HG03521 (cell line): ENCODE results near the gene MRPL12.

Source experiments
- ATAC-seq: cut with Tn5 transposase; IDR thresholded peaks from one replicate; pipeline ENCODE4 v1.9.1; 2021; ENCODE audit warnings: mild to moderate bottlenecking, moderate library complexity; ENCODE audit not compliant: unreplicated experiment

The MRPL12 gene

DNA sequence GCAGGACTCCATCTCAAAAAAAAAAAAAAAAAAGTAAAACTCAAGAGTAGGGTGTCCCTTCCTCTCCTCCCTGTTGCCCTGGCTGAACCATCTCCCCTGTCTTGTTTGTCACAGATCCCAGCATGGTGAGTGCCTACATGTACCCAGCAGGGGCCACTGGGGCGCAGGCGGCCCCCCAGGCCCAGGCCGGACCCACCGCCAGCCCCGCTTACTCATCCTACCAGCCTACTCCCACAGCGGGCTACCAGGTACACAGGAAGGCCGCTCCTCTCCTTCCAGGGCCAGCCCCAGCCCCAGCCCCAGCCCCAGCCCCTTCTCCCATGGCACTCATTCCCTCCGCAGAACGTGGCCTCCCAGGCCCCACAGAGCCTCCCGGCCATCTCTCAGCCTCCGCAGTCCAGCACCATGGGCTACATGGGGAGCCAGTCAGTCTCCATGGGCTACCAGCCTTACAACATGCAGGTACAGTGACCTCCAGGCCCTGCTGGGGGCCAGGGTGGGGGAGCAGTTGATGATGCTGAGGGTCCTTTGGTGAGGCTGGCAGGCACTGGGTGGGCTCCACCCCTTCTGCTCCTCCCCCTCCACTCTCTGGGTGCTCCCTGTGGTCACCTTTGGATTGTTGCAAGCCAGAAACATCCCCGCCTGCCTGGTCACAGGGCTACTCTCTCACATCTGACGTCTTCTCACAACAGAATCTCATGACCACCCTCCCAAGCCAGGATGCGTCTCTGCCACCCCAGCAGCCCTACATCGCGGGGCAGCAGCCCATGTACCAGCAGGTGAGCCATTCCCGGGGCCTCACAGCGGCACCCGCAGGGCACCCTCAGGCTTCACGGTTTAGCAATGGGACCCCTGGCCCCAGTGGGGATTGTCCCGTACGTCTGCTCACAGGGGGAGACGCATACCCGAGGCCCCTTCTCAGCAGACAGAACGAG lies 2.5 kb upstream of the MRPL12 start:
- no peak for ATAC-seq

DNA sequence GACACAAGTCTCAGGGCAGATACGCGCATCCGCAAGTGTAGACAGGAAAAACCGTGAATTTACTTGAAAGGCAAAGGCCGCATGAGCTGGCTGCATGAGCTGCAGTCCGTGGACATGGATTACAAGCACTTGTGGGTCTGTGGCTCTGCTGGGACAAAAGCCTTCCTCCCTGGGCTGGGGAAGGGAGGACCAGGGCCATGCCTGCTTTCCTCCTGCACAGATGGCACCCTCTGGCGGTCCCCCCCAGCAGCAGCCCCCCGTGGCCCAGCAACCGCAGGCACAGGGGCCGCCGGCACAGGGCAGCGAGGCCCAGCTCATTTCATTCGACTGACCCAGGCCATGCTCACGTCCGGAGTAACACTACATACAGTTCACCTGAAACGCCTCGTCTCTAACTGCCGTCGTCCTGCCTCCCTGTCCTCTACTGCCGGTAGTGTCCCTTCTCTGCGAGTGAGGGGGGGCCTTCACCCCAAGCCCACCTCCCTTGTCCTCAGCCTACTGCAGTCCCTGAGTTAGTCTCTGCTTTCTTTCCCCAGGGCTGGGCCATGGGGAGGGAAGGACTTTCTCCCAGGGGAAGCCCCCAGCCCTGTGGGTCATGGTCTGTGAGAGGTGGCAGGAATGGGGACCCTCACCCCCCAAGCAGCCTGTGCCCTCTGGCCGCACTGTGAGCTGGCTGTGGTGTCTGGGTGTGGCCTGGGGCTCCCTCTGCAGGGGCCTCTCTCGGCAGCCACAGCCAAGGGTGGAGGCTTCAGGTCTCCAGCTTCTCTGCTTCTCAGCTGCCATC lies 1.7 kb upstream of the MRPL12 start:
- no peak for ATAC-seq

DNA sequence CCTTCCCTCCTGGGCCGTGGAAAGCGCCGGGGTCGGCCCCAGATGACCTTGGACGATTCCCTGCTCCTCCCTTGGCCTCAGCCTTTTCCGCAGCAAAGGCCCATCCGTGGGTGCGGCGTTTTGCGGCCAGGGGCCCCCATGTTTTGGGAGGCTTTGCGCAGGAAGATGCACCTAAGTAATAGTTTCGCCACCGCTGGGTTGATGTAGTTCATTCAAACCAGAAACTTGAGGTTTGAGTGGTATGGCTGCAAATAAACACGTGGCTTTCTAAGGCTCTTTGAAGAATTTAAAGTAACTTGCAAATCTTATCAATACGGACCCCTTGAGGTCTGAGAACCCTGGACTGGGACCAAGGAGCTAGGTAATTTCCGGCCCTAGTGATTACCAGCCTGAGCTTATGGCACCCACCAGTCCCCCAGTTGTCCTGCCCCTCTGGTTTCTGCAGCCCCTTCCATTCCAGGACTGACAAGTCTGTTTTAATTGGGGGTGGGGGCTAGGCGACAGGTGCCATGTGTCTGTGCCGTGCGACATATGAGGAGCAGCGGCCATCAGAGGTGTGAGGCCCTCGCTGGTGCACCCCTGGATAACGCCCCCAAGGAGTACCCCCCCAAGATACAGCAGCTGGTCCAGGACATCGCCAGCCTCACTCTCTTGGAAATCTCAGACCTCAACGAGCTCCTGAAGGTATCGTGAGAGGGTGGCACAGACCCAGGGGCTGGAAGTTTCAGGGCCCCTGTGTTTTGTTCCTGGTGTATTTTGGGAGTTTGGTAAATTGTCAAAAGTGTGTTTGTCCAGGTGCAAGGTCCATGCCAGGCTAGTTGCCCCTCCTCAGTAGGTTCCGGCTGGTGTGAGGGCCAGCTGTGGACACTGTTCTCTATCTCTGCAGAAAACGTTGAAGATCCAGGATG lies 834 bp downstream of the MRPL12 start:
- no peak for ATAC-seq

DNA sequence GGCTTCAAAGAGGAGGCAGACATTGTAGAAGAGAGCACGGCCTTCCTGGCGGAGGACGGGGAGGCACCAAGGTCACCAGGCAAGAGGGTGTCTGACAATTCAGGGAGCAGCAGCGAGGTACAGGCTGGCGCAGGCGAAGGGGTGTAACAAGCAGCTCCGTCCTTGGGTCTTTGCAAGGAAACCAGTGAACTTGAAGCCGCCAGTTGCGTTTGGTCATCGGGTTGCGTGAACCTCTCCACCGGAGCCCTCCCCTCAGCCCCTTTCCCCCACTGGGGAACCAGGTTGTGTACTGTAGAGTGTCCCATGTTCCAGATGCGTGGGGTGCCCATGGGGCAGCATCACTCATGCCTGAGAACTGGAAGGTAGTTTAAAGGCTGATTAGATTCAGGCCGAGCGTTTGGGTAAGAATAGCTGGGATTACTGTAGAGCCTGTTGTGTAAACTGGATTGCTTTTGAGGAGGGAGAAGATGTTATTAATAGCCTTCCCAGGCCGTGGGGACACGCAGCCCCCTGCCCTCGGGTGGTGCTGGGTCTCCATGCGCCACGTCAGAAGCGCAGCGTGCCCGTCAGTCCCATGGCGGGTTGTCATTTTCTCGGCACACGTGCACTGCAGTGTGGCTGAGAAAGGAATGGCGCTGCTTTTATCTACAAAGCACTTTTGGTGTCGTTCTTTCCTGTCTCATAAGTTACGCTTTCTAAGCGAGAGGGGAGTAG lies 2.5 kb downstream of the MRPL12 start:
- ATAC-seq = no peak

DNA sequence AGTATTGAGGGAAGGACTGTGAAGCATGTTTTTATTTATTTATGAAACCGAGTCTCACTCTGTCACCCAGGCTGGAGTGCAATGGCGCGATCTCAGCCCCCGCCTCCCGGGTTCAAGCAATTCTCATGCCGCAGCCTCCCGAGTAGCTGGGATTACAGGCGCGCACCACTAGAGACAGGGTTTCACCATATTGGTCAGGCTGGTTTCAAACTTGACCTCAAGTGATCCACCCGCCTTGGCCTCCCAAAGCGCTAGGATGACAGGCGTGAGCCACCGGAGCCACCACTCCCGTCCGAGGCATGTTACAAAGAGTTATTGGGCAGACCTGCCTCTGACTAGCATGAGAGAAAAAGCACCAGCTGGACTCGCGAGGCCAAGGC lies 3.1 kb downstream of the MRPL12 start:
- no peak for ATAC-seq

DNA sequence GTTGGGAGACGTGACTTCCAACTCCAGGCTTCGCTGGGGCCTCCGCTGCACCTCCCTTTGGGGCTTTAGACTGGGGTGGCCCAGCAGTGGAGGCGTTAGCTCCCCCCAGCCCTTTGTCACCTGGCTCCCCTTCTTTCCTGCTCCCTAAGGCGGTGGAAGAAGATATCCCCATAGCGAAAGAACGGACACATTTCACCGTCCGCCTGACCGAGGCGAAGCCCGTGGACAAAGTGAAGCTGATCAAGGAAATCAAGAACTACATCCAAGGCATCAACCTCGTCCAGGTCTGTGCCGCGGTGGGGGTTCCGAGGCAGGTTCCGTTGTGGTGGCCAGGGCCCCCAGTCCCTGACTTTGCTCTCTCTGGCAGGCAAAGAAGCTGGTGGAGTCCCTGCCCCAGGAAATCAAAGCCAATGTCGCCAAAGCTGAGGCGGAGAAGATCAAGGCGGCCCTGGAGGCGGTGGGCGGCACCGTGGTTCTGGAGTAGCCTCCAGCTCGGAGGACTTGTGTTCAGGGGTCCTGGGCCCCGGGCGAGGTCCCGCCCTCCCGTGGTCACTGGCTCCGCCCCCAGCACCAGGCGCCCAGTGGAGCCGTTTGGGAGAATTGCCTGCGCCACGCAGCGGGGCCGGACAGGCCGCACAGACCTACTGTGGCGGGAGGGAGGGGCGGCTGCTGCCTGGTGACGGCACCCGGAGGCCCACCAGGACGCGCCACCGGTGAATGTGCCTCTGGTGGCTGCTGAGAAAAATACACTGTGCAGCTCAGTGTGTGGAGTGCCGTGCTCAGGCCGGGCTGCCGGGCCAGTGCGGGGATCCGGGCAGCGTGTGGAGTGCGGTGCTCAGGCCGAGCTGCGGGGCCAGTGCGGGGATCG lies 3.8 kb downstream of the MRPL12 start:
- no peak for ATAC-seq

DNA sequence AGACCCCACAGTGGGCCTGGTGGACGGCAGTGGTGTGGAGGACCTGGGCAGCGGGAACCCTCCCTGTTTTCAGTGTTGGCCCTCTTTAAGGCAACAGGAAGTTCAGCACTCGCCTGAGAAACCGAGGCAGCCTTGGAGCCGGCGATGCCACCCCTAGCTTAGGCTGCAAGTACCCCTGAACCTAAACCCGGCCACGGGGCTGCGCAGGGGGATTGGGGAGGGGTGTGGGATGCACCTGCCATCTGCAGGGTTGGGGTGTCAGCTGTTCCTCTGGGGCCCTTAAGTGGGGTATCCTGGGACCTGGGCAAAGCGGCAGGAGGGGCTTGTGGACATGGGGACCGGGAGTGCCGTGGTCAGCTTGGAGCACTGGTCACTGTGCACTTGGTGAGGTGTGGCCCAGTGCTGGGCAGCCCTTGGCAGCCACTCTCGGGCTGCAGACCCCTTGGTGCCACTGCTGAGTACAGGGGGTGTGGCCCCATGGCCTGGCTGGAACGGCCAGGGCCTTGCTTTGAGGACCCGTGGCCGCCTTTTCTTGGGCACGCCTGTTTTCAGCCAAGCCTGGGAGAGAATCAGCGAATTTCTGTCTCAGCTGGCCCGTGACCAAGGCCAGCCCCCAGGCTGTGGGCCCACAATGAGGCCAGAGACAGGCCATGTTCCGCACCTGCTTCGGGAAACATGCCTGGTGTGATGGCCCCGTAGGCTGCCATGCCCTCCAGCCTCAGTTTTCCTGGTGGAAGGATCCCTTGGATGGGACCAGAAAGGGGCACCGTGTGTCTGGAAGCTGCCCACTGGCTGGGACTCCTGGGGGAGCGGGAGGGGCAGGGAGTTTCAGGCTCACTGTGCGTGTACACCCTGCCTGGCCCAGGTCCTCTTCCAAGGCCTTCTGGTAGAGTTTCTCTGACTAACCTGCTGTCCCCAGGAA lies 4.8 kb downstream of the MRPL12 start:
- no peak for ATAC-seq

DNA sequence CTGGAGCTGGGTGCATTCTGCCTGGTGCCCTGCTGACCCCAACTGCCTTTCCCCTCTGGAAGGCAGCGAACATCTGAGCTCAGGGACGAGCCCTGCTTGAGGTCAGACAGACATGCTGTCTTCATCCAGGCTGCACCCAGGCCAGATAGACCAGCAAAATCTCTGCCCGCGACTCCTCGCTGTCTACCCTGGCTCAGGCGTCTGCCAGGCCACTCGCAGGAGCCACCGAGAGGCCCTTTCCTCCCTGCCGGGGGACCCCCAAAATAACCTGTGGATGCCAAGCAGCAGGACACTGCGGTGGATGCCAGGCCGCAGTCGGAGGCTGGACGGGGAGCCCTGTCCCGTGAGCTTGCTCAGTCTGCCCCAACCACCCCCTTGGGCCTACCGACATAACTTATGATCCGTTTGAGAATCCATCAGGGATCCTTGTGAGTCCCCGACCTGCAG lies 5.6 kb downstream of the MRPL12 start:
- ATAC-seq = no peak

DNA sequence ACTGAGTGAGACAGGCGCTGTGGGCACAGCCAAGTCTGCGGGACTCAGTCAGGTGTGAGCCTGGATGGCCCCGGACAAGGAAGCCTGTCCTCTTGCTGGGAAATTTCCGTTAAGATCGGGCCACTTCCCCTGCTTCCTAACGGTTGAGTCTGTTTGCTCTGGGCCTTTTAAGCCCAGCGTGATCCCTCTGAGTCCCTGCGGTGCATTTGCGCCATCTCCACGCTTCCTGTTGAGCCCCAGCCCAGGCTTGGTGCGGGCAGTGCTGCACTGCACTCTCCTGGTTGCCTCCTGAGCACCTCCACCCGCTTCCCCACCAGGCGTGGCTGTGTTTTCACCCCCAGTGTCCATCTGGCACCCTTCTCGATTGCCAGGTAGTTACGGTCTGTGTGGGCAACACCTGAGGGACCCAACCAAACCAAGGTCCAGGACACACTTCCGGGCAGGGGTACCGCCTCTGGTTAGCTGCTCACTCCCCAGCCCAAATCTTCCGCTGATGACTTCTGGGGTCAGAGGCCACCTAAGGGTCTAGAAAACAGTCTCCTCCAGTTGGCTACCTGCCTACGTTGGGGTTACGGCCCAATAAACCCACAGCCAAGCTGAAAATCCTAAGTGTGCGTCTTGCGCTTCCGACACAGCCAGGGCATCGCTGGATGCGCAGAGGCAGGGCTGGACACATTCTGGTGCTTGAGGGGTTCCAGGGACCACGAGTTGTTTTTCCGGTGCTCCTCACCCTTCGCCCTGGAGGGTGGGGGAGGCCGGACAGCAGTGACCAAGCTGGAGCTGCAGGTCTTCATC lies 7.5 kb downstream of the MRPL12 start:
- no peak for ATAC-seq

DNA sequence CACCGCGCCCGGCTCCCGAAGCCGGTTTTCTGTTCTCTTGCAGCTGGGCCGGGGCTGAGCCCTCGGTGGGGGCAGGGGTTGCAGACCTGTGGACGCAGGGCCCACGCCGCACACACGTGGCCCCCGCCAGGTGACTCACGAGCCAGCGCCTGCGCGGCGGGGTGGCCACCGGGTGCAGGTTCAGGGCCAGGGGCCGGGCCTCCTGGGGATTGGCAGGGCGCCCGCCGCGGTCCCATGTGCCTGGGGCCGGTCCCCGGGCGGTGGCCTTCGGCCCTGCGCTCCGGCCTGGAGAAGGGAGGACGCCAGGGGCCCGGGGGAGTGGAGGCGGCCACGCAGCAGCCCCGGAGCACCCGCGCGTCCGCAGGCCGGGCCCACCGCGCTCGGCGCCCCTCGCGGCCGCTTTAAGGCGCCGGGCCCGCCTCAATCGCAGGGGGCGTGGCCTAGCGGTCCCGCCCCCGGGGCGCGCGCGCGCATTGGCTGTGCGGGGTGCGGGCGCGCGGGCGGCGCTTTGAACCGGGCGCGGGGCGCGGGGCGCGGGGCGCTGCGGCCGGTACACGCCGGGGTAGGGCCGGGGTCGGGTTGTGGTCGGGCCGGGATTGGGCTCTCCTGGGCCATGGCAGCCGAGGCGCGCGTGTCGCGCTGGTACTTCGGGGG lies 8.8 kb downstream of the MRPL12 start, which contains the start of gene SLC25A10:
Gene SLC25A10, plus strand, starts transcription at position 471 of the 654 bp plus-strand sequence. Its CDS starts 143 bp downstream, at position 614.
- peak; percentile 68 for ATAC-seq

DNA sequence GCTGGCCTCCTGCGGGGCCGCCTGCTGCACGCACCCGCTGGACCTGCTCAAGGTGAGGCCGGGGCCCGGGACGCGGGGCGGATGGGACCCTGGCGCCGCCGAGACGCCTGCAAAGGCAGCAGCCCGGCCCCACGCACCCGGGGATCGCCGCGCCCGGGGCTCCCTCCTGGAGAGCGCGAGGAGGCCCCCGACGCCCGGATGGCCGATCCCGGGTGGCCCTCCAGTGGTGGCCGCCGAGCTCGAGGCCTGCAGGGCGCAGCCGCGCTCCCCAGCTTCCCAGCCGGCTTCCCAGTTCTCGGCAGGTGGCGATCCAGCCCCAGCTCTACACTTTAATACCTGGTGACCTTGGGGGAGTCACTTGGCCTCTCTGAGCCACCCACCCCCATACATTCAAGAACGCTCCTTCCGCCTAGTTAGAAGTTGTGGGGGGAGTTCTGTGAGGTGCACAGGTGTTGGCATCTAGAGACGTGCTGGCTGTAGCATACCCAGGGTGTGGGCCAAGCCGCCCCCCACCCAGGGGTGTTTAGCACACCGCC lies 9.4 kb downstream of the MRPL12 start:
- no peak for ATAC-seq

DNA sequence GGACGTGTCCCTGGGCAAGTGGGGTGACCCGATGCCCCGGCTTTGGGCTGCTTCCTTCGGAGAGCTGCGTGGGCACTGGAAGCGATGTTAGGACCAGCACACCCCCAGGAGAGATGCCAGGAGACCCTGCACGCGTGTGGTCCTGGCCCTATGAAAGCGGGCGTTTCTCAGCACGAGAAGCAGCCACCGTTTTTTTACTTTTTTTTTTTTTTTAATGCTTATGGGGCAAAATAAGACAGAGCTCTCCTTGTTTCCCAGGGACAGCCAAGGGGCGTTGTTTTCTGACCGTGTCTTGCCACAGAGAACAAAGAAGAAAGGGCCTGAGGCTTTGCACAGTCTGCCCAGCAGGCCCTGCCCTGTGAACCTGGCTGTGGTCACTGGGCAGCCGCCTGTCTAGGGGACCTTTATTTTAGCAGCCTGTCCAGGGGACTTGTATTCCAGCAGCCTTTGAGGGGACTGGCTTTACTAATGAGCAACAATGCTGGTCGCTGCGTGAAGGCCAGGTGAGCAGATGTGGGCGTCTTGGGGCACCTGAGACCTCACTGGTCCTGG lies 9.9 kb downstream of the MRPL12 start:
- no peak for ATAC-seq

DNA sequence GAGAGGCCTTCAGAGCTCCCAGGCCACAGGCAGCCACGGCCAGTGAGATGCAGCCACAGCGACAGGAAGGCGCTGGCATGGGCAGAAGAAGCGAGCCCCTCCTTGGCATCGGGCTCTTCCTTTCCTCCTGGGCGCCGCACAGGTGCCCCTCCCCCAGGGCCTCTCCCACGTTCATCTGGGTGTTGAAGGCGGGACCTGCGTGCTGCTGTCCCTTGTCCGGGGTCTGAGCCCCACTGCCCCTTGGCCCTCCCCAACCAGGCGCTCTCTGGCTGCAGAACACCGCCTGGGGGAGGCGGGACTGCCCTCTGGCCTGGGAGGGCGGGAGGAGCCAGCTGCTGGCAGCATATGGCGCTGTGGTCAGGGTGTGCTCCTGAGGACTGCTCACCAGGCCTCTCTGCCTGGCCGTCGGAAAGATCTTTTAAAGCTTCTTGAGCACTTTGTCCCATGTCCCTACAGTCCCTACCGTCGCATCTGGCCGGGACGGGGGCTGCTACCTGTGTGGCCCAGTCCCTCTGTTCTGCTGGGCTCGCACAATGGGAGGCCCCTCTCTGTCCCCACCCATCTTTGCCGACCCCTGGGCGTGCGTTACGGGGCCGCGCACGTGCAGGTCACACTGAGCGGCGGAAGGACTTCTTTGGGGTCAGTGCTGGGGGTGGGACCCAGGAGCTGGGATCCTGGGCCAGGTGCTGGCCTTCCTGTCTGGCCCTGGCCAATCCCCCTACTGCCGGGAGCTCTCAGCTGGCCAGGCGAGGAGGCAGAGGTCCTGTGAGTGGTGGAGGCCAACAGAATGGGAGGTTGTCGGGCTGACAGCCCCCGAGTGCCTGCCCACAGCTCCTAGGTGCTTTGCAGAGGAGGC lies 10.6 kb downstream of the MRPL12 start:
- no peak for ATAC-seq

DNA sequence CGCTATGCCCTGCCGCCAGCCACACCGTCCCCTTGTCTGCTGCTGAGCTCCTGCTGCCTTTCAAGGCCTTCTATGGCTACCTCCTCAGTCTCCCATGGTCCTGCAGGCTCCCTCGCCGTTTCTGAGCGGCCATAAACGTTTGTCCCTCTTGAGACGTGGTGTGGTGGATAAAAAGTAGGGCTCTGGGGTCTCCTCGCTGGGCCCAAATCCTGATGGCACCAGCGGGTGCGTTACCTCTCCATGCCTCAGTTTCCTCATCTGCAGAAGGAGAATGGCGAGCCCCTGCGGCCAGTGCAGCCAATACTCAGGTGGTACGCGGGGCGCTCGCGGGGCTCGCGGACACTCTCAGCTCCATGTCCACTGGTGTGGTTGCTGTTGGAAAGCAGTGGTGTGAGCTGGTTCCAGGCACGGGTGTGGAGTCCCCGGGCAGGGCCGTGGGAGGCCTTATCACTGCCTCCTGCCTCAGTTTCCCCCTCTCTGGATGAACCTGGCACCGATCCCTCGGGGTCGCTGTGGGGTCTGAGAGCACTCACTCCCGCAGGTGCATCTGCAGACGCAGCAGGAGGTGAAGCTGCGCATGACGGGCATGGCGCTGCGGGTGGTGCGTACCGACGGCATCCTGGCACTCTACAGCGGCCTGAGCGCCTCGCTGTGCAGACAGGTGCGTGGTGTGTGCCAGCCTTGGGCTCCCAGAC lies 11.4 kb downstream of the MRPL12 start:
- no peak for ATAC-seq
